Nephron (organoid): ENCODE data around the gene SMAD7.
A peak's percentile ranks its signal among the peaks of the same experiment; 100 is the strongest.

Experiments
- H3K27ac Mint-ChIP-seq, 3 experiments: 2 replicates each; pipeline ENCODE4 v1.8.0; 2020; ENCODE audit warnings: mixed read lengths in 3 of 3, mild to moderate bottlenecking in 2 of 3, moderate library complexity in 1 of 3
- H3K27me3 Mint-ChIP-seq: 2 replicates; pipeline ENCODE4 v1.8.0; 2021; ENCODE audit warnings: low read depth, mild to moderate bottlenecking, moderate library complexity, mixed read lengths
- H3K36me3 Mint-ChIP-seq: 2 replicates; pipeline ENCODE4 v1.8.0; 2020; ENCODE audit warnings: low read depth, mixed read lengths
- H3K4me1 Mint-ChIP-seq: 2 replicates; pipeline ENCODE4 v1.8.0; 2020; ENCODE audit warnings: mixed read lengths
- H3K4me3 Mint-ChIP-seq, 3 experiments: 2 replicates each; pipeline ENCODE4 v1.8.0; 2020; ENCODE audit warnings: mild to moderate bottlenecking in 3 of 3, mixed read lengths in 3 of 3, moderate library complexity in 2 of 3
- H3K9me3 Mint-ChIP-seq: 2 replicates; pipeline ENCODE4 v1.8.0; 2020; ENCODE audit warnings: mixed read lengths
- CTCF ChIP-seq, 3 experiments: fragments of 200-600 bp; sonication (generic); IDR thresholded peaks; one replicate each; pipeline ENCODE4 v1.5.0; 2021; ENCODE audit warnings: antibody characterized with exemption in 3 of 3; ENCODE audit not compliant: unreplicated experiment in 3 of 3

Gene SMAD7

GRCh38 chr18:48889115-48889941, 61.4 kb downstream of the SMAD7 start:
- H3K27me3 Mint-ChIP-seq, result peaks cover 4% of the 10 kb centered on the region
- peaks cover 60% of the 10 kb centered on the region for H3K4me1 Mint-ChIP-seq
- H3K9me3 Mint-ChIP-seq, result no peaks in the 10 kb centered on the region
- peak overlapping the region in 2 of 3 experiments; percentile 21 to 25 for H3K4me3 Mint-ChIP-seq
- no peaks in the 10 kb centered on the region for H3K36me3 Mint-ChIP-seq
- TF ChIP-seq CTCF (IDR thresholded peaks at IDR 0.05; ENCODE audit: unreplicated experiment in 3 of 3), result no peak
- peak overlapping the region; percentile 72 to 93 (median 86) for H3K27ac Mint-ChIP-seq

GRCh38 chr18:48888773-48889080, 62.0 kb downstream of the SMAD7 start:
- no peaks in the 10 kb centered on the region for H3K9me3 Mint-ChIP-seq
- TF ChIP-seq CTCF (IDR thresholded peaks at IDR 0.05; ENCODE audit: unreplicated experiment in 3 of 3), result no peak
- H3K4me1 Mint-ChIP-seq, result peaks cover 63% of the 10 kb centered on the region
- peaks cover 4% of the 10 kb centered on the region for H3K27me3 Mint-ChIP-seq
- H3K4me3 Mint-ChIP-seq, result no peak overlapping the region
- H3K27ac Mint-ChIP-seq, result peak overlapping the region; percentile 72 to 93 (median 86)
- no peaks in the 10 kb centered on the region for H3K36me3 Mint-ChIP-seq

- H3K4me1 Mint-ChIP-seq, result peaks cover 61% of the 10 kb centered on the region
- H3K27ac Mint-ChIP-seq, result peak overlapping the region; percentile 72 to 93 (median 86)
- H3K9me3 Mint-ChIP-seq, result no peaks in the 10 kb centered on the region
Measured at GRCh38 chr18:48887905-48888772, 62.6 kb downstream of the SMAD7 start.

GRCh38 chr18:48887294-48887904, 63.4 kb downstream of the SMAD7 start:
- no peaks in the 10 kb centered on the region for H3K27me3 Mint-ChIP-seq
- TF ChIP-seq CTCF (IDR thresholded peaks at IDR 0.05; ENCODE audit: unreplicated experiment in 3 of 3), result no peak
- peaks cover 61% of the 10 kb centered on the region for H3K4me1 Mint-ChIP-seq
- H3K9me3 Mint-ChIP-seq, result no peaks in the 10 kb centered on the region
- peak overlapping the region in 2 of 3 experiments; percentile 70 to 86 for H3K27ac Mint-ChIP-seq
- H3K4me3 Mint-ChIP-seq, result no peak overlapping the region
- no peaks in the 10 kb centered on the region for H3K36me3 Mint-ChIP-seq

More at GRCh38 chr18:48887905-48888772, 62.6 kb downstream of the SMAD7 start:
- TF ChIP-seq CTCF (IDR thresholded peaks at IDR 0.05; ENCODE audit: unreplicated experiment in 3 of 3), result no peak
- H3K36me3 Mint-ChIP-seq, result no peaks in the 10 kb centered on the region
- no peak overlapping the region for H3K4me3 Mint-ChIP-seq
- H3K27me3 Mint-ChIP-seq, result peaks cover 4% of the 10 kb centered on the region

- H3K4me3 Mint-ChIP-seq, result no peak overlapping the region
- no peaks in the 10 kb centered on the region for H3K9me3 Mint-ChIP-seq
- H3K36me3 Mint-ChIP-seq, result no peaks in the 10 kb centered on the region
- no peaks in the 10 kb centered on the region for H3K27me3 Mint-ChIP-seq
- peak overlapping the region in 2 of 3 experiments; percentile 49 to 59 for H3K27ac Mint-ChIP-seq
- peaks cover 61% of the 10 kb centered on the region for H3K4me1 Mint-ChIP-seq
- no peak for TF ChIP-seq CTCF (IDR thresholded peaks at IDR 0.05; ENCODE audit: unreplicated experiment in 3 of 3)
Measured at GRCh38 chr18:48886520-48887293, 64.1 kb downstream of the SMAD7 start.
